Transverse colon (tissue), 3 donors: ENCODE results near the gene AMN.

Source experiments
- EP300 ChIP-seq: sonication (generic); formaldehyde crosslinking; IDR thresholded peaks from one replicate; pipeline ENCODE4 v1.6.1; 2017; ENCODE audit warnings: antibody characterized with exemption, low read depth
- POLR2AphosphoS5 ChIP-seq, 3 donors: sonication (generic); formaldehyde crosslinking; IDR thresholded peaks; one replicate each; pipeline ENCODE4 v1.6.1; 2016; ENCODE audit warnings: antibody characterized with exemption in 3 of 3

GRCh38 chr14:102965282-102965681 is 42.8 kb downstream of the AMN start:
- TF ChIP-seq POLR2AphosphoS5 (IDR thresholded peaks at IDR 0.05): no peak
- TF ChIP-seq EP300: no peak
